DND-41 (cell line): ENCODE results near the gene DNER.
"Not testable (repeated sequence)": the region's sequence is repeated elsewhere in the genome, so short reads cannot be mapped to it uniquely, and the experiment has no call there.

Source experiments
- ATAC-seq: fragments of 200-7000 bp; cut with Tn5 transposase; 3 replicates; pipeline ENCODE4 v1.9.1; 2021; ENCODE audit warnings: low read depth; ENCODE audit not compliant: insufficient read depth
- DNase-seq: peaks from one replicate; pipeline ENCODE4 v3.0.0-alpha.2; 2020
- H2AFZ ChIP-seq: 2 replicates; pipeline ENCODE4 v1.6.0; 2012; ENCODE audit warnings: low read depth, low read length
- H3K27ac ChIP-seq: 2 replicates; pipeline ENCODE4 v1.5.1; 2012; ENCODE audit warnings: low read length, inconsistent platforms
- H3K27me3 ChIP-seq: fragments of 200-600 bp; sonication (generic); 2 replicates; pipeline ENCODE4 v1.6.0; 2012; ENCODE audit warnings: low read length, mild to moderate bottlenecking, inconsistent platforms; ENCODE audit not compliant: insufficient read depth, poor library complexity
- H3K36me3 ChIP-seq: 2 replicates; pipeline ENCODE4 v1.5.1; 2012; ENCODE audit warnings: low read length, inconsistent platforms; ENCODE audit not compliant: insufficient read depth
- H3K4me1 ChIP-seq: 2 replicates; pipeline ENCODE4 v1.5.1; 2012; ENCODE audit warnings: mild to moderate bottlenecking, low read length; ENCODE audit not compliant: insufficient read depth
- H3K4me2 ChIP-seq: 2 replicates; pipeline ENCODE4 v1.6.0; 2012; ENCODE audit warnings: mild to moderate bottlenecking, moderate library complexity, low read length, inconsistent platforms; ENCODE audit not compliant: insufficient read depth
- H3K4me3 ChIP-seq, 2 experiments: fragments of 200-600 bp in 1 of 2; shearing (Covaris generic) in 1 of 2; 2 replicates each; pipeline ENCODE4 v1.5.1; 2012 to 2016; ENCODE audit warnings: inconsistent platforms in 2 of 2, low read length in 2 of 2, mild to moderate bottlenecking in 2 of 2, low read depth in 1 of 2, moderate library complexity in 1 of 2
- H3K79me2 ChIP-seq: 2 replicates; pipeline ENCODE4 v1.6.0; 2012; ENCODE audit warnings: low read length, inconsistent platforms; ENCODE audit not compliant: insufficient read depth
- H3K9ac ChIP-seq: 2 replicates; pipeline ENCODE4 v1.6.0; 2012; ENCODE audit warnings: low read depth, mild to moderate bottlenecking, inconsistent platforms, low read length, moderate library complexity
- H3K9me3 ChIP-seq: 2 replicates; pipeline ENCODE4 v1.5.1; 2012; ENCODE audit warnings: low read length, moderate library complexity, mild to moderate bottlenecking, inconsistent platforms; ENCODE audit not compliant: insufficient read depth, severe bottlenecking
- H4K20me1 ChIP-seq: 2 replicates; pipeline ENCODE4 v1.6.0; 2012; ENCODE audit warnings: low read length; ENCODE audit not compliant: insufficient read depth
- CTCF ChIP-seq: IDR thresholded peaks from 2 replicates; pipeline ENCODE4 v1.5.1; 2012; ENCODE audit warnings: borderline replicate concordance, low read length, moderate library complexity, mild to moderate bottlenecking; ENCODE audit not compliant: poor library complexity, severe bottlenecking; ENCODE audit errors: extremely low read depth
- EZH2 ChIP-seq: IDR thresholded peaks from 3 replicates; pipeline ENCODE4 v1.6.1; 2012; ENCODE audit warnings: borderline replicate concordance, low read depth, mild to moderate bottlenecking, moderate library complexity, low read length, inconsistent platforms; ENCODE audit not compliant: severe bottlenecking

Gene DNER

GRCh38 chr2:229714080-229714735 lies at the start of gene DNER:
Gene DNER (minus strand): TSS chr2:229714555. CDS start chr2:229714423, 132 bp downstream.
- Histone ChIP-seq H3K36me3 (no peaks in the 10 kb centered on the region), H3K9me3 (no peaks in the 10 kb centered on the region), H2AFZ (no peak within 1 kb of the TSS), H3K27ac (no peak within 1 kb of the TSS), H3K27me3 (peaks cover 11% of the 10 kb centered on the region), H3K4me2 (no peak within 1 kb of the TSS), H3K79me2 (no peaks in the 10 kb centered on the region), H3K4me3 (no peak within 1 kb of the TSS), H3K9ac (no peak within 1 kb of the TSS), H3K4me1 (no peaks in the 10 kb centered on the region), H4K20me1 (no peaks in the 10 kb centered on the region)
- ATAC-seq (no peak), DNase-seq (no peak)
- TF ChIP-seq CTCF (no peak), EZH2 (no peak)

GRCh38 chr2:229761663-229762062 lies 47.3 kb upstream of the DNER start:
- Histone ChIP-seq H3K4me1 (no peaks in the 10 kb centered on the region), H4K20me1 (no peaks in the 10 kb centered on the region), H3K4me3 (no peak overlapping the region), H3K4me2 (no peak overlapping the region), H3K36me3 (peaks cover 31% of the 10 kb centered on the region; the same call in 1 of the 2 replicates), H3K79me2 (no peaks in the 10 kb centered on the region), H3K27ac (no peak overlapping the region), H3K9me3 (no peaks in the 10 kb centered on the region), H3K9ac (no peak overlapping the region), H3K27me3 (no peaks in the 10 kb centered on the region), H2AFZ (no peak overlapping the region)
- ATAC-seq (peak; percentile 40; the same call in 1 of the 3 replicates), DNase-seq (no peak)
- TF ChIP-seq EZH2 = no peak
- TF ChIP-seq CTCF = no peak

- H4K20me1 ChIP-seq, DNase-seq: not testable (repeated sequence)
Measured at GRCh38 chr2:229757462-229757861, 43.1 kb upstream of the DNER start.

GRCh38 chr2:229752970-229753729 lies 38.8 kb upstream of the DNER start:
- no peaks in the 10 kb centered on the region for H3K27me3 ChIP-seq
- no peaks in the 10 kb centered on the region for H3K9me3 ChIP-seq
- H3K9ac ChIP-seq = no peak overlapping the region
- no peak overlapping the region for H3K4me2 ChIP-seq
- TF ChIP-seq CTCF (no peak), EZH2 (no peak)
- no peak overlapping the region for H3K4me3 ChIP-seq
- H4K20me1 ChIP-seq = no peaks in the 10 kb centered on the region
- DNase-seq (no peak), ATAC-seq (no peak)
- no peak overlapping the region for H2AFZ ChIP-seq
- H3K4me1 ChIP-seq = no peaks in the 10 kb centered on the region
- no peaks in the 10 kb centered on the region for H3K36me3 ChIP-seq
- H3K27ac ChIP-seq = no peak overlapping the region
- H3K79me2 ChIP-seq = no peaks in the 10 kb centered on the region

More at GRCh38 chr2:229757462-229757861, 43.1 kb upstream of the DNER start:
- not testable (repeated sequence) for H3K79me2 ChIP-seq, H3K9me3 ChIP-seq, H3K4me3 ChIP-seq, ATAC-seq, H3K27me3 ChIP-seq, H3K4me1 ChIP-seq, H3K36me3 ChIP-seq, H3K27ac ChIP-seq, H2AFZ ChIP-seq, H3K4me2 ChIP-seq, H3K9ac ChIP-seq
